ENCODE measurements around the gene NFE2L3.

GRCh38 chr7:26140380-26140779 is 11.6 kb upstream of the NFE2L3 start:
- TF ChIP-seq POLR2AphosphoS5 (IDR thresholded peaks at IDR 0.05; ENCODE audit: low read depth, low read length), result no peak
- TF ChIP-seq POLR2A (IDR thresholded peaks at IDR 0.05; ENCODE audit: low read depth, low read length), result no peak

All from GM12891 (cell line).